ENCODE measurements around the gene TDP1.

The TDP1 gene

DNA sequence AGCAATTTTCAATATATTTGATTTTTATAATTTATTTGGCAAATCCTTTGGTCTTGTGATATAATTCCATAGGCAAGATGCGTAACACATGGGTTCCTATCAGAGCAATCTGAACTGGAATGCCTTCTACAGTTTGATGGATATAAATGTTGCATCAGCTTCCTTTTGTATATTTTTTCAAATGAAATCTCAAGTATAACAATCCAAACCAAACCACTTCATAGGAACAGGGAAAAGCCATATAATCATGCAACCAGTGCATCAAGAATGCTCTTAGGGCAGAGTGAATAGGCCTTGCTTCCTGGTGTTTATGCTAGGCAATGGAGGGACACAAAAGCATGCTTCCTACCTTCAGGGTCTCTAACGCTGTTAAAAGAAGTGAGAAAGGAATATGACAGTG lies 35.7 kb upstream of the TDP1 start:
- H3K4me3 ChIP-seq (ENCODE audit: low read depth, low read length): no peak overlapping the region
- ChIA-PET CTCF (interaction anchor here (0.5 to 2.9 kb wide), 6 partner anchors 8 to 879 kb away, joined by 3 to 11 read pairs (median 4); no protein-coding TSS in a partner anchor), POLR2A (interaction anchor here (0.6 kb wide), 1 partner anchor 289 kb away, joined by 3 read pairs; no protein-coding TSS in a partner anchor)
- no peak for DNase-seq (ENCODE audit: low read depth, low spot score)
- TF ChIP-seq, protein P1, sequence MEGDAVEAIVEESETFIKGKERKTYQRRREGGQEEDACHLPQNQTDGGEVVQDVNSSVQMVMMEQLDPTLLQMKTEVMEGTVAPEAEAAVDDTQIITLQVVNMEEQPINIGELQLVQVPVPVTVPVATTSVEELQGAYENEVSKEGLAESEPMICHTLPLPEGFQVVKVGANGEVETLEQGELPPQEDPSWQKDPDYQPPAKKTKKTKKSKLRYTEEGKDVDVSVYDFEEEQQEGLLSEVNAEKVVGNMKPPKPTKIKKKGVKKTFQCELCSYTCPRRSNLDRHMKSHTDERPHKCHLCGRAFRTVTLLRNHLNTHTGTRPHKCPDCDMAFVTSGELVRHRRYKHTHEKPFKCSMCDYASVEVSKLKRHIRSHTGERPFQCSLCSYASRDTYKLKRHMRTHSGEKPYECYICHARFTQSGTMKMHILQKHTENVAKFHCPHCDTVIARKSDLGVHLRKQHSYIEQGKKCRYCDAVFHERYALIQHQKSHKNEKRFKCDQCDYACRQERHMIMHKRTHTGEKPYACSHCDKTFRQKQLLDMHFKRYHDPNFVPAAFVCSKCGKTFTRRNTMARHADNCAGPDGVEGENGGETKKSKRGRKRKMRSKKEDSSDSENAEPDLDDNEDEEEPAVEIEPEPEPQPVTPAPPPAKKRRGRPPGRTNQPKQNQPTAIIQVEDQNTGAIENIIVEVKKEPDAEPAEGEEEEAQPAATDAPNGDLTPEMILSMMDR (IDR thresholded peaks at IDR 0.05; ENCODE audit: insufficient read depth, low read length, missing control alignments): no peak

GRCh38 chr14:89921346-89921745 lies 34.4 kb upstream of the TDP1 start:
- POLR2A ChIA-PET: no interaction called here
- CTCF ChIA-PET: interaction anchor here (0.6 to 2.9 kb wide), 5 partner anchors 9 to 894 kb away, joined by 3 to 12 read pairs (median 10); no protein-coding TSS in a partner anchor
- no peak overlapping the region for H3K4me3 ChIP-seq (ENCODE audit: low read depth, low read length)
- TF ChIP-seq, protein P1 (IDR thresholded peaks at IDR 0.05; ENCODE audit: insufficient read depth, low read length, missing control alignments): no peak
- no peak for DNase-seq (ENCODE audit: low read depth, low spot score)

GRCh38 chr14:89922031-89922907 lies 33.5 kb upstream of the TDP1 start:
- POLR2A ChIA-PET: interaction anchor here (0.7 to 1.1 kb wide), 2 partner anchors 12 to 34 kb away, joined by 4 read pairs; partner anchors contain the start of gene TDP1
- TF ChIP-seq, protein P1 (IDR thresholded peaks at IDR 0.05; ENCODE audit: insufficient read depth, low read length, missing control alignments): no peak
- CTCF ChIA-PET: interaction anchor here (0.6 to 2.9 kb wide), 12 partner anchors 9 to 895 kb away, joined by 3 to 12 read pairs (median 5); no protein-coding TSS in a partner anchor
- DNase-seq (ENCODE audit: low read depth, low spot score): no peak
- H3K4me3 ChIP-seq (ENCODE audit: low read depth, low read length): no peak overlapping the region

GRCh38 chr14:89924268-89924667 lies 31.5 kb upstream of the TDP1 start:
- ChIA-PET CTCF (interaction anchor here (1.2 to 2.8 kb wide), 6 partner anchors 9 to 897 kb away, joined by 3 to 18 read pairs (median 4); no protein-coding TSS in a partner anchor), POLR2A (no interaction called here)
- H3K4me3 ChIP-seq (ENCODE audit: low read depth, low read length): no peak overlapping the region
- no peak for DNase-seq (ENCODE audit: low read depth, low spot score)
- TF ChIP-seq, protein P1 (IDR thresholded peaks at IDR 0.05; ENCODE audit: insufficient read depth, low read length, missing control alignments): no peak

DNA sequence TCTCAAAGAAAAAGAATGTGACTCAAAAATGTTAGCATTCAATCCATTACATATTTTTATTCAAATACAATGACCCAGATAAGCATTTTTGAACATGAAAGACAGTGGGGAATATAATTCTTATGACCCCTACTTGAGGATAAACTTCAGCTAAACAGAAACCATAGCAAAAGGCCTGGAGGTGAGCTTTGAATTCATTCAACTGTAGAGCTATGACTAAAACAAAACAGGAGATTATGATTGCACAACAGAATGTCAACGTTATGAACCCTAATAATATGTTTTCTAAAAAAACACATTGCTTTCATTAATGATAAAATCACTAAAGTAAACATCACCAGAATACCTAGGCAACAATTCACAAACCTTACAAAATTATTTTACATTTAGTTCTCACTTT lies 29.0 kb upstream of the TDP1 start:
- ChIA-PET CTCF (interaction anchor here (1.0 to 2.8 kb wide), 4 partner anchors 10 to 886 kb away, joined by 3 to 18 read pairs (median 4); no protein-coding TSS in a partner anchor), POLR2A (no interaction called here)
- no peak overlapping the region for H3K4me3 ChIP-seq (ENCODE audit: low read depth, low read length)
- DNase-seq (ENCODE audit: low read depth, low spot score): no peak
- TF ChIP-seq, protein P1 (IDR thresholded peaks at IDR 0.05; ENCODE audit: insufficient read depth, low read length, missing control alignments): no peak

All from AG04449 (cell line).